Stimulated activated CD4-positive, alpha-beta T cell treated with anti-CD3 and anti-CD28 coated beads, Interleukin-4, amount 100 ng/mL, for 24 hours (primary cell): ENCODE measurements around the gene DGKI.

ENCODE experiments used
- DNase-seq: peaks from one replicate; pipeline ENCODE4 v3.0.0-alpha.2; 2020

DGKI gene

GRCh38 chr7:137787301-137787976 is 59.3 kb downstream of the DGKI start:
- DNase-seq, result no peak

- no peak for DNase-seq
These were observed 68.3 kb downstream of the DGKI start for GRCh38 chr7:137778511-137778910.

DNA sequence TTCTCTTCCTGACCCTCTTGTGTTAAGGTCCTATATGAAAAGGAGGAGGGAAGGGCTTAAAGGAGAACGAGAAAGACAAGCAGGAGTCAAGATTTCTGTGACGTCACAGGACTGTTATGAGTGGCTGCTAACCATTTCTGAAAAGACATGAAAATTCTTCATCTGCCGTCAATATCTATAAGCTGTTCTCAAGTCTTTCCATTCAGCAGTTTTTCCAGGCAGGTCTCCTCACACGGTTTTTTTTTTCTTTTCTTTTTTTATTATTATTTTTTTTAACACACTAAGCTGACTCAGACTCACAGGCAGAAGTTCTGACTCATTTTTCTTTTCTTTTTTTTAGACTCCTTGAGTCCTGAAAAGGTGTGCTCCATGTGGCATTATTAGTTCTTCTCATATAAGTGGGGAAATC is 72.0 kb downstream of the DGKI start:
- no peak for DNase-seq

DNA sequence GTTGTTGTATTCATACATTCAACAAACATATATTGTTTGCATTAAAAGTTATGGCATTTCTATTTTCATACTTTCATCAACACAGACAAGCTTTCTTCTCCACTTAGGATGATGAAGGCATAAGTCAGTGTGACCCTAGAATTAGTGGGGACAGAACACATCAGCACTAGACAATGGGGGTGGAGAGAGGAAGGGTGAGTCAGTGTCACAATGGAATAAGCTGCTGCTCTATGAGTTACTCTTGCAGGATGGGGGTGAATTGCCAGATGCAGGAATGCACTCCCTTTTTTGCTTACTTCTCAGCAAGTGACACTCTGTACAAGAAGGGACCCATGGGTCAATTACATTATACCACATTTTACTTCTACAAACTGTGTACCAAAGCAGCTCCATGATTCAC is 74.0 kb downstream of the DGKI start:
- DNase-seq, result no peak

DNA sequence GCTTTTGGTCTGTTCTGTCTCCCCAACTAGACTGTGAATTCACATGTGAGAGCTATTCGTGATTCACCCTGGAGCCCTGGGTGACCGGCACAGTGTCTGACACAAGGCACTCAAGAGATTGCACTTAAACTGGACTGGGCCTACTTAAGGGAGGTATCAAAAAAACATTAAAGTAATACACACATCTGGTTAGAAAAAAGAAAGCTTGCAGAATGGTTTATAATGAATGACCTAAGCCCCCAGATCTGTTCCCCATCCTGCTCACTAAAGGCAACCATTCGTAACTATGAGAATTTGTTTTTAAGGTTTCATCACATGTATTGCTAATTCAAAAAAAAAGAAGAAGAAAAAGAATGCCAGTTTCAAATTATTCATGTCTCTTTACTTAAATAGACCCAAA is 74.5 kb downstream of the DGKI start:
- DNase-seq, result no peak

DNA sequence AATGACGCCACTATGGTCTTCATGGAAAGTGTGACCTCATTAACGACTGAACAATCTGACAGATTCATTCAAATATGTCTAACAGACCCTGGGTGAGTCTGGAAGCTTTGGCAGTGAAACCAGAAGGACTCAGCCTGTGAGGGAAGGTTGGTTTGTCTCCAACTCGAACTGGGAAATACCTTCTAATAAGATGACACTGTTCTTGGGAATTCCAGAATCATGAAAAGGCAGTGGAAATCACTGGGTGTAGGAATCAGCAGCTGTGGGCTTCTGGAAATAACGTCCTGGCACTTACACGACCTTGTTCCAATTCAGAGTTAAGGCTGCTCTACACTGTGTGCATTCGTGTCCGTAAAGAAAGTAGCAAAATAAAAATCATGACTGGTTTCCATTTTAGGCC is 75.1 kb downstream of the DGKI start:
- DNase-seq, result no peak

DNA sequence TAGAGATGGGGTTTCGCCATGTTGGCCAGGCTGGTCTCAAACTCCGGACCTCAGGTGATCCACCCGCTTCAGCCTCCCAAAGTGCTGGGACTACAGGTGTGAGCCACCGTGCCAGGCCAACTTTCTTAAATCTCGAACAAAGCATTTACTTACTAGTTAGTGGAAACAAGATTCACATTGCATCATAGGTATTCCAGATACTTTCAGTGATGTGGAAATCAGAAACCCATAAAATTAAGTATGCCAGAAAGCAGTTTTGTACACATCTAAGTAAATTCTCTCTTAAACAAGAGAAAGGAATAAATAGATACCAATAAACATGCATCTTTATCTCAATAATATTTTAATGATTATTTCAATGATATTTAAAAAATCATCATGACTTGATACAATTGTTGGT is 75.5 kb downstream of the DGKI start:
- DNase-seq, result no peak

DNA sequence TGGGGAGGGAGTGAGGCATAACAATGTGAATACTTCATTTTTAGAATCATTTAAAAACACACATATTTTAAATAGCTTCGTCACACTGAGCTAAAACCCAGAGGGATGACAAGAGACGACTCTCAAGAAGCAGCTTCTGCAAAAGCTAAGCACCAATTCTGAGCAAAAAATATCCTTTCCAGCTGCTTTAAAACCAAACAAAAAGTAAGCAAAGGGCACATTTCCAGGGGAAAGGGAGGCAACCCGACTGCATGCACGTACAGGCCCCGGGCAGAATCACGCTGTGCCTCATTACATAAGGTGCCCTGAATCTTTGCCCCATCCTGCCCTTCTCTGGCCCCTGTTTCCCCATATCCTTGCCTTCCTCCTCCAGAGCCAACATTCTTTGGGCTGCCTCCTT is 78.4 kb downstream of the DGKI start:
- no peak for DNase-seq

GRCh38 chr7:137762334-137762733 is 84.4 kb downstream of the DGKI start:
- DNase-seq, result no peak

- DNase-seq, result no peak
These were observed 86.7 kb downstream of the DGKI start for GRCh38 chr7:137760111-137760510.

DNA sequence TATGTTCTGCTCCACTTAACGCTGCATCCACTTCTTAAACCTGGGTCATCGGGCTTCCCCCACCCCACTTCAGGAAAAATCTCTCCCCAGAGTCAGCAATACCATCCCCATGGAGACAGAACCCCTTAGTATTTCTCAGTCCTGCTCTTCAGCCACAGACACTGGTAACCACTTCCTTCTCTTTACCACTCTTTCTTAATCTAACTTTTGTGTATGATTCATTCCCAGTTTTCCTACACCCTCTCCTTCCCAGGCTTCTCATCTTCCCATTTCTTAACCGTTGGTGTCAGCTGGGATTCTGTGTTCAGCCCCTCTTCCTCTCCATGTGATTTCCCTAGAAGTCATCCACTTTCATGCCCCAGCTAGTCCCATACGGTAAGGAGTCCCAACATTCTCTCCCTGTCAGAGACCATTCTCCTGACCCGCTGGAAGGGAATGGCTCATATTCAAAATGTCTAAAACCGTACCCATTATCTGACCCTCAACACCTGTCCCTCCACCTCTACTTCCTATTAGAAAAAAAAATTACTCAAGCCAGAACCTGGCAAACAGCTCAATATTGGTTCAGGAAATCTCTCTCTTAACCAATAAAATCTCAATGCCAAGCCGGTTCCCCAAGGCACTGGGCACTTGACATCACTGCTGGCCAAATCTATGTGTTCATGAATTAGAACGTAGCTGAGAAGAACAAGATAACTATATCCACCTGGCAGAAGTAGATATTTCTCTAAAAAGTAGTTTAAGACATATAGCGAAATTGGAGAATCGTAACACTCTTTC is 89.4 kb downstream of the DGKI start:
- DNase-seq, result no peak

GRCh38 chr7:137755846-137756651 is 90.7 kb downstream of the DGKI start:
- DNase-seq, result no peak

- DNase-seq, result no peak
These were observed 91.3 kb downstream of the DGKI start for GRCh38 chr7:137755427-137755826.

DNA sequence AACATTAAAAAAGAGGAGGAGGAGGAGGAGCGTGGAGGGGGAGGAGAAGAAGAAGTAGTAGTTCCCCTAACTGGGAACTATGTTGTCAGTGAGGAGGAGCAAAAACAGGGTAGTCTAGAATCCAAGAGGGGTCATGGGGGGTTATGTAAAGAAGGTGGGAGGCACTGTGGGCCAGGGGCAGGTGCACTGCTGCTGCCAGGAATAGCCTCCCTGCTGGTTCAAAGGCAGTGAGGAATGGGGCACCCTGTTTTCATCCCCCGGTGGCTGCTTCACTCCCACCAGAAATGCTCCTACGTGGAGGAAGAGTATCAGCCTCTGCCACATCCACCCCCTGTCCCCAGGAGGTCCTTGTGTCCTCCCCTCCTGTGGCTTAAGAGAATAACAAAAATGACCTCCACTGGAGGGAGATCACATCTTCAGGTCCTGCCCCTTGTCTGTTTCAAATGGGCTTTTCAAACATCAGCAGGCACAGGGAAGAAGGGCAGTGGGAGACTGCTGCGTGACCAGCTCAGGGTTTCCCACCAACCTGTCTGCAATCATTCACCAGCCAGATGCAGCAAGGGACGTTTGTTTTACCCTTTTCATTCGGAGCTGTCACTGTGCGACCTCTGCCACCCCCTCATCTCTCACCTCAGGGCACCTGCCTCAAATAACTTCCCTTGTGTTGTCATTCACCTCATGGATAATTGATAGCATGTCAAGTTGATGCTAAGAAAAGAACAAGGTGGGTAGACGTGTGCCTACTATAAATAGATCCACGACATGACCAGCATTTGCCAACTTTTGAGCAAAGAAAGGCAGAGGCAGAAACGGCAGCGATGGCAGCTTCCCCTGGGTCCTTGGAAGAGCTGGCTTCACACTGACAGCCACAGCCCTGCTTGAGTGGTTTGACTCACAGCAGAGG is 92.6 kb downstream of the DGKI start:
- no peak for DNase-seq

DNA sequence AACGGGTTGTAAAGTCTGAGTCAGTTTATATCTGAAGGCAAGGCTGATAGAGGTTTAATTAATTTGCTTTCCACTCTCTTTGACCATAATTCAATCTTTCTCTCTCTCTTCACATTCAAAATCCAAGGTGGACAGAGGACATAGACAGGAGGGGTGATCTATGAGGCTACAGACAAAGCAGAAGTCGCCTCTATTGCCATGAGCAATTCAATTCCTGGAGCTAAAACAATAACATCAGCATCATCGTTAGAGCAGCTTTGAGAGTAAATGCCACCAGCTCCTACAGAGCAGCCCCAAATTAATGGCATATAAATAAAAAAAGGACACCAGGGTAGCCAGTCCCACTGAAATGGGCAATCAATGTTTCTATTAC is 93.2 kb downstream of the DGKI start:
- DNase-seq, result no peak

GRCh38 chr7:137753067-137753466 is 93.7 kb downstream of the DGKI start:
- no peak for DNase-seq

DNA sequence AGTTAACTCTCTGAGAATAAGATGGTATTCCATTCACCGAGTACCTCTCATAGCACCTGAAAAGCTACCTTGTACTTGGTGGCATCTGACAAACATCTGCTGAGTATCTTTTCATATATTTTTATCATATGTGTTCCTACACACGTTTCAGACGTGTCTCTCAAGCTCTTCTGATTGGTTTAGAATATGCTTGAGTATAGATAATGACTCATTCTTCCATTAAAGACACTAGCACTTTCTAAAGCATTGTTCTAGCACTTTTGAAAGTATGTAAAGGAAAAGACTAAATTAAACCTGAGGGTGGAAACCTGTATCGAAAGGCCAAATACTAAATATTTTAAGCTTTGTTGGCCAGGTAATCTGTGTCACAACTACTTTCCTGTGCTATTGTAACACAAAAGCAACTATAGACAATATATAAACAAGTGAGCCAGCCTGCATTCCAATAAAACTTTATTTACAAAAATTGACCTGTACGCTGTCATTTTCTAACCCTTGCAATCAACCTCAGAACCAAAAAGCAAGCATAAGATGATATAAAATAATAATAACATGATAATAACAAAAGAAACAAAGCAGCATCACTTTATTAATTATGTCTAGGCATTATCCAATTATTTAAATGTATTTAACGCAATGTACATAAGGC is 95.3 kb downstream of the DGKI start:
- DNase-seq, result no peak

DNA sequence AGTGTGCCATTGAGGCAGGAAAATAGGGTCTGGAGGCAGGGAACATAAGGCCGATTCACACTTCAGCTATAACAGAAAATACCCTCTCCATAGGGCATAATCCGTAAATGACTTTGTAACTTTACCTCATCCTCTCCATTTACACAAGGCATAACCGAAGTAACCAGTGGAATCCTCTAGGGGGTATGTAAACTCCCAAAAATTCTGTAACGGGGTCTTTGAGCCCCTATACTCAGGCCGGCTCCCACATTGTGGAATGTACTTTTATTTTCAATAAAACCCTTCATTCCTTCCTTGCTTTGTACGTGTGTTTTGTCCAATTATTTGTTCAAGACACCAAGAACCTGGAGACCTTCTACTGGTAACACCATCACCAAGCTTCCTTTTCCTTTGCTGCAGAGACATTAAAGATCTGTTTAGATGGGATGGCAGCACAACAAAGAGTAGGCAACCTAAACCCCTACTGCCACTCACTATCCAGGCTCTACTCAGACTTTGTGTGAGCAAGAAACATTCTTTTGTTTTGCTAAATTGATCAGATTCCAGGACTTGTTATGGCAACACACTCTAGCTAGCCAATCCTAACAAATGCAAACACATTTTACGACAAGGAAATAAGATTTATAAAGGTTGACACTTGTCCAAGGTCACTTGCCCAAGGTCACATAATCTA is 99.3 kb downstream of the DGKI start:
- DNase-seq, result no peak

GRCh38 chr7:137743021-137743420 is 103.8 kb downstream of the DGKI start:
- DNase-seq, result no peak

GRCh38 chr7:137742051-137742450 is 104.7 kb downstream of the DGKI start:
- no peak for DNase-seq

- DNase-seq, result no peak
These were observed 105.3 kb downstream of the DGKI start for GRCh38 chr7:137741443-137741842.

DNA sequence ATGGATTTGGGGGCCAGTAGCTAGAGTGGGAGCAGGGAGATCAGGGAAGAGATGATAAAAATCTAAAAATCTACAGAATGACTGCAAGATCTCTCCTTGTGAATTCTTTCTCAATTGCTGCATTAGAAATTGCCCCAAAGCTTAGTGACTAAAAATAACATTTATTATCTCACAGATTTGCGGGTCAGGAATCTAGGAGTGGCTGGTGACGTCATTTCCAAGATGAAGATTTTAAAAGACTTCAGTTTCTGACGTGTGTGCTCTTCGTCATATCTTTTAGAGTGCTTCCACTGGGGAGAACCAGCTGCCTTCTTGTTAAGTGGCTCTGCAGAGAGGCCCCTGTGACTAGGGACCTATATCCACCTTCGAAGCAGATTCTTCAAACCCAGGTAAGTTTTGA is 112.6 kb downstream of the DGKI start:
- no peak for DNase-seq
